ENCODE measurements around the gene GNB3. TPM values are rescaled to one million over a fixed set of nuclear protein-coding genes. Genes with fewer than 3 reads are reported as not detected.

Gene GNB3
- polyA plus RNA-seq, 2 of the 4 experiments (the other 2 are of a cell fraction): 0.94 to 2.7 TPM

GRCh38 chr12:6872073-6873048 is 31.6 kb downstream of the GNB3 start (continued):
- TF ChIP-seq HMGXB4 (CRISPR knock-in tag; IDR thresholded peaks at IDR 0.05; ENCODE audit: borderline replicate concordance) (no peak), JUN (IDR thresholded peaks at IDR 0.05) (peak in 1 of 2 experiments; percentile 31; a peak in 2 of 5 replicates), MAX (IDR thresholded peaks at IDR 0.05) (peak; percentile 93), TFCP2L1 (CRISPR knock-in tag; IDR thresholded peaks at IDR 0.05) (no peak), E2F6 (IDR thresholded peaks at IDR 0.05; ENCODE audit: borderline replicate concordance, low read depth) (peak; percentile 44; the same call in 1 of the 2 replicates), HOXB13 (CRISPR knock-in tag; IDR thresholded peaks at IDR 0.05; ENCODE audit: low read depth) (no peak), BCL3 (IDR thresholded peaks at IDR 0.05) (peak; percentile 39; the same call in 2 of the 3 replicates)

- FAIRE-seq (no peak), ATAC-seq (peak; percentile 65 to 81), DNase-seq (ENCODE audit: low read depth in 1 of 2, low spot score in 1 of 2) (peak; percentile 88 to 98)
- Histone ChIP-seq H3K27ac (peak within 1 kb of the TSS; percentile 93 to 94), H3K9me3 (no peaks in the 10 kb centered on the region), H3K4me2 (peak within 1 kb of the TSS; percentile 100), H3K4me3 (peak within 1 kb of the TSS; percentile 77), H3K4me1 (peaks cover 42% of the 10 kb centered on the region)
- CTCF ChIA-PET: interaction anchor here (0.6 to 17.9 kb wide), 33 partner anchors 8 to 303 kb away, joined by 3 to 399 read pairs (median 6); partner anchors contain the start of genes ATN1, C12orf57, C1RL and CDCA3
- POLR2A ChIA-PET: interaction anchor here (0.6 to 6.0 kb wide), 18 partner anchors 9 to 334 kb away, joined by 3 to 105 read pairs (median 4); partner anchors contain the start of genes C12orf57, CDCA3, COPS7A and ENO2
- WGBS (ENCODE audit: missing lambda C conversion rate): under 1% methylated on average over 30 of the region's 66 CpGs
- no peak for TF ChIP-seq KDM5A (IDR thresholded peaks at IDR 0.05)
- no peak for TF ChIP-seq ATOH8 (CRISPR knock-in tag; IDR thresholded peaks at IDR 0.05; ENCODE audit: low read depth)
- no peak for TF ChIP-seq CBX2 (IDR thresholded peaks at IDR 0.05; ENCODE audit: borderline replicate concordance, low read depth)
- TF ChIP-seq BHLHE40 (IDR thresholded peaks at IDR 0.05; ENCODE audit: low read depth, low read length): 0 out of 2 replicates have a peak, but pooled peaks have one; percentile 1
- no peak for TF ChIP-seq ZSCAN20 (CRISPR knock-in tag; IDR thresholded peaks at IDR 0.05)
- no peak for TF ChIP-seq ESRRA (IDR thresholded peaks at IDR 0.05; ENCODE audit: borderline replicate concordance, low read length)
- no peak for TF ChIP-seq ZFP36 (IDR thresholded peaks at IDR 0.05; ENCODE audit: borderline replicate concordance, partially characterized antibody)
- TF ChIP-seq MYC (IDR thresholded peaks at IDR 0.05; ENCODE audit: borderline replicate concordance, low read length): peak; percentile 64; the same call in 1 of the 2 replicates
- TF ChIP-seq REST (IDR thresholded peaks at IDR 0.05): peak; percentile 60; the same call in 1 of the 2 replicates
- no peak for TF ChIP-seq CBX8 (IDR thresholded peaks at IDR 0.05)
- TF ChIP-seq EP300 (IDR thresholded peaks at IDR 0.05): no peak
- TF ChIP-seq TFCP2L1 (CRISPR knock-in tag; IDR thresholded peaks at IDR 0.05): 0 out of 2 replicates have a peak, but pooled peaks have one; percentile 40
- TF ChIP-seq TP53 (CRISPR knock-in tag; IDR thresholded peaks at IDR 0.05): no peak
- no peak for TF ChIP-seq MAFK (IDR thresholded peaks at IDR 0.05; ENCODE audit: partially characterized antibody)
- no peak for TF ChIP-seq CHD4 (IDR thresholded peaks at IDR 0.05; ENCODE audit: borderline replicate concordance)
- peak; percentile 71 for TF ChIP-seq CHD2 (IDR thresholded peaks at IDR 0.05; ENCODE audit: low read length, partially characterized antibody)
- no peak for TF ChIP-seq FOSL2 (IDR thresholded peaks at IDR 0.05)
- TF ChIP-seq FOSL2 (CRISPR knock-in tag; IDR thresholded peaks at IDR 0.05): peak; percentile 63
- no peak for TF ChIP-seq RARB (CRISPR knock-in tag; IDR thresholded peaks at IDR 0.05)
Observed at GRCh38 chr12:6873094-6874014, 32.6 kb downstream of the GNB3 start, which contains the start of gene SPSB2. Gene SPSB2, minus strand, starts transcription at chr12:6873303. Its CDS starts 402 bp downstream, at chr12:6872901.
